ENCODE results near the gene ZPBP2. TPM values are rescaled to one million over a fixed set of nuclear protein-coding genes. Genes with fewer than 3 reads are reported as not detected.

The ZPBP2 gene, protein sequence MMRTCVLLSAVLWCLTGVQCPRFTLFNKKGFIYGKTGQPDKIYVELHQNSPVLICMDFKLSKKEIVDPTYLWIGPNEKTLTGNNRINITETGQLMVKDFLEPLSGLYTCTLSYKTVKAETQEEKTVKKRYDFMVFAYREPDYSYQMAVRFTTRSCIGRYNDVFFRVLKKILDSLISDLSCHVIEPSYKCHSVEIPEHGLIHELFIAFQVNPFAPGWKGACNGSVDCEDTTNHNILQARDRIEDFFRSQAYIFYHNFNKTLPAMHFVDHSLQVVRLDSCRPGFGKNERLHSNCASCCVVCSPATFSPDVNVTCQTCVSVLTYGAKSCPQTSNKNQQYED
- total RNA-seq, result under 1 TPM in 1 of 2 donors, not detected in 1; 0.37 TPM
- 0 to 1.1 reads per million in 2 donors for total RNA-seq

DNA sequence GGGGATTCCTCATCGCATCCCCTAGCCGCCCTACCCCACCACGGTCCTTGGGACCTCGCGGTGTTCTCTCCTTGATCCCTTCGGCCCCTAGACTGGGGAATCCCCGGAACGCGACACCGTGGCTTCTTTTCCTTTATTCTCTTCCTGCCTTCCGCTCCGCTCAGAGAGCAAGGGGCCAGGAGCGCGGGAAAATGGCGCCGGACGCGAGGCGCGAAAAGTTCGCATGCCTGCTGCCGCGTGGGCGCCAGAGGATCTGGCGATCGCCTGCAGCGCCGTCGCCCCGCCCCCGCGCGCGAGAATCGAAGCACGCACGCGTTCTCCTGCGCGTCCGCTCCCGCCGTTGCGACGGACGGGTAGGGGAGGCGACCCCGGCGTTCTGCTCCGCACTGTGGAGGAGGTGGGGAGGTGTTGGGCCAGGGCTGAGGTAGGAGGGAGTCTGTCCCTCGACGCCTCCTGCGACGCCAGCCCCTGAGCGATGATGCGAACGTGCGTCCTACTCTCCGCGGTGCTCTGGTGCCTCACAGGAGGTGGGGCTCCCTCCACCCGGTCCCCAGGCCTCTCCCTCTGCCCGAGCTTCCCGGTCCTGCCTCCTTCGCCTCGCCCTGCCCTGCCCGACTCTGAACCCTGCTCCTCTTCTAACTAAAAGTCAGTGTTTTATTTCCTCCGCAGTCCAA, at the start of gene ZPBP2:
Gene ZPBP2, plus strand, starts transcription at position 323 of the 674 bp plus-strand sequence. Its CDS starts 153 bp downstream, at position 476.
- no peaks in the 10 kb centered on the region for H3K9me3 ChIP-seq (ENCODE audit: control insufficient read depth, low read length, poor library complexity, severe bottlenecking)
- H3K27me3 Mint-ChIP-seq, result no peaks in the 10 kb centered on the region
- ATAC-seq (no peak), DNase-seq (peak in 2 of 3 donors; percentile 54 to 55)
- peaks cover 33% of the 10 kb centered on the region for H3K4me1 Mint-ChIP-seq
- H3K4me3 Mint-ChIP-seq, result peak within 1 kb of the TSS; percentile 77
- peak within 1 kb of the TSS; percentile 97 for H3K27ac Mint-ChIP-seq
- H3K36me3 Mint-ChIP-seq (ENCODE audit: low read depth), result no peaks in the 10 kb centered on the region

DNA sequence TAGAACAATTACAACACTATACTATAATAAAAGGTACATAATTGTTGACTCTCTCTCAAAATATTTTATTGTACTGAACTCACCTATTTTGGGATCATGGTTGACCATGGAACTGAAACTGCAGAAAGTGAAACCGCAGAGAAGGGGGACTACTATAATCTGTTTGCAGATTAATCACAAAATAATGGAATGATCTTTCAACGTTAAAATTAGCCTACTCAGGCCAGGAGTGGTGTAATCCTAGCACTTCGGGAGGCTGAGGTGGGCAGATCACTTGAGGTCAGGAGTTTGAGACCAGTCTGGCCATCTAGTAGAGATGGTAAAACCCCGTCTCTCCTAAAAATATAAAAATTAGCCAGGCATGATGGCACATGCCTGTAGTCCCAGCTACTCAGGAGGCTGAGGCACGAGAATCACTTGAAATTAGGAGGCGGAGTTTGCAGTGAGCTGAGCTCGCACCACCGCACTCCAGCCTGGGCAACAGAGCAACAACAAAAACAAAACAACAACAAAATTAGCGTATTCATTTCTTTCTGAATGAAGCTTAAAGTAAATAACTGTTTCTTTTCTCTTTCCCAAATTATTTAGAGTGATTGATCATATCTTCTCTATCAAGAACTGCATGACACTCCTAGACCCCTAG, 49.5 kb upstream of the ZPBP2 start:
- DNase-seq (peak in 2 of 3 donors; percentile 19 to 33), ATAC-seq (peak; percentile 29)
- Mint-ChIP-seq H3K36me3 (ENCODE audit: low read depth) (peaks cover 2% of the 10 kb centered on the region), H3K4me3 (peak overlapping the region; percentile 72), H3K27me3 (no peaks in the 10 kb centered on the region), H3K4me1 (peaks cover 41% of the 10 kb centered on the region), H3K27ac (peak overlapping the region; percentile 96)
- H3K9me3 ChIP-seq (ENCODE audit: control insufficient read depth, low read length, poor library complexity, severe bottlenecking), result peaks cover 4% of the 10 kb centered on the region

DNA sequence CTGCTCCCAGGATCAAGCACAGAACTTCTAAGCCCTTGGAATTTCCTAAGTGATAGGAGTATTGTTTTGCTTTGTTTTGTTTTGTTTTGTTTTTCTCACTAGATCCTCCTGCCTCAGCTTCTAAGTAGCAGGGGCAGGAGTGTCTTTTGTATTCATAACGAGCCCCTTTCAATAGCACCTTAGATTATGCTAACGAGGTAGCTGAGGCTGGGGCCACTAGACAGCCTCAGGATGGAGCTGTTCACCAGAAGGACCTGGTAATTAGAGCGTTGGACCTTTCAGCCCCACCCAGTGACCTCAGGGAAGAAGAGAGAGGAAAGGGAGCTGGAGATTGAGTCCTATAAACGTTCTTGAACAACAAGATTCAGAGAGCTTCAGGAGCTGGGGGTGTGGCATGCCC, 47.5 kb upstream of the ZPBP2 start:
- Mint-ChIP-seq H3K36me3 (ENCODE audit: low read depth) (peaks cover 8% of the 10 kb centered on the region), H3K4me3 (peak overlapping the region; percentile 52)
- ATAC-seq, result no peak

DNA sequence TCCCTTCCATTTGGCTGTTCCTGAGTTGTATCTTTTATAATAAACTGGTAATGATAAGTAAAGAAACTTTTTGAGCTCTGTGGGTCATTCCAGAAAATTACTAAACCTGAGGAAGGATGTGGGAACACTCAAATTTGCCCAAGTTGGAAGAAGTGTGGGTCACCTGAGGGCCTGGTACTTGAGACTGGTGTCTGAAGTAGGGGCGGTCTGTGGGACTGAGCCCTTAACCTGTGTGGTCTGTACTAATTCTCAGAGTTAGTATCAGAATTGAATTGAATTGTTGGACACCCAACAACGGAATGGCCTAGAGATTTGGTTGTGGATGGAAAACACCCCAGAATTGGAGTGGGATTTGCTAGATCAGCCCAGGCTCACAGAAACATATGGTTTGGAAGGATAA, 47.0 kb upstream of the ZPBP2 start:
- no peak for DNase-seq
- Mint-ChIP-seq H3K4me1 (peaks cover 26% of the 10 kb centered on the region), H3K27ac (peak overlapping the region; percentile 96), H3K27me3 (no peaks in the 10 kb centered on the region), H3K4me3 (no peak overlapping the region), H3K36me3 (ENCODE audit: low read depth) (peaks cover 8% of the 10 kb centered on the region)
- ATAC-seq, result no peak
- H3K9me3 ChIP-seq (ENCODE audit: control insufficient read depth, low read length, poor library complexity, severe bottlenecking), result peaks cover 4% of the 10 kb centered on the region

More for the DNA sequence above, 47.5 kb upstream of the ZPBP2 start:
- H3K27ac Mint-ChIP-seq, result peak overlapping the region; percentile 96
- H3K4me1 Mint-ChIP-seq, result peaks cover 27% of the 10 kb centered on the region
- DNase-seq, result no peak
- H3K27me3 Mint-ChIP-seq, result no peaks in the 10 kb centered on the region
- peaks cover 4% of the 10 kb centered on the region for H3K9me3 ChIP-seq (ENCODE audit: control insufficient read depth, low read length, poor library complexity, severe bottlenecking)

DNA sequence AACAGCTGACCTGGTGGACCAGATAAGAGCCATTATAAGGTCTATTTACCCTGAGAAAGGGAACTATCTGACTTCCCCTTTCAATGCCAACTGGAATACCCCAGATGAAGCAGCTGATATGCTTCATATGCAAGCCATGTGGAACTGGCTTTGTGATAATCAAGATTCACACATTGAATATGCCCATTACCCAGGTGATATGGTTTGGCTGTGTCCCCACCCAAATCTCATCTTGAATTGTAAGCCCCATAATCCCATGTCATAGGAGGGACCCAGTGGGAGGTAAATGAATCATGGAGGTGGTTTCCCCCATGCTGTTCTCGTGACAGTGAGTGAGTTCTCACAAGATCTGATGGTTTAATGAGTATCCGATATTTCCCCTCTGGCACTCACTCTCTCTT, 46.0 kb upstream of the ZPBP2 start:
- Mint-ChIP-seq H3K27ac (peak overlapping the region; percentile 96), H3K4me1 (peaks cover 26% of the 10 kb centered on the region), H3K36me3 (ENCODE audit: low read depth) (peaks cover 14% of the 10 kb centered on the region), H3K27me3 (no peaks in the 10 kb centered on the region), H3K4me3 (no peak overlapping the region)
- ATAC-seq (no peak), DNase-seq (no peak)
- H3K9me3 ChIP-seq (ENCODE audit: control insufficient read depth, low read length, poor library complexity, severe bottlenecking), result peaks cover 4% of the 10 kb centered on the region

DNA sequence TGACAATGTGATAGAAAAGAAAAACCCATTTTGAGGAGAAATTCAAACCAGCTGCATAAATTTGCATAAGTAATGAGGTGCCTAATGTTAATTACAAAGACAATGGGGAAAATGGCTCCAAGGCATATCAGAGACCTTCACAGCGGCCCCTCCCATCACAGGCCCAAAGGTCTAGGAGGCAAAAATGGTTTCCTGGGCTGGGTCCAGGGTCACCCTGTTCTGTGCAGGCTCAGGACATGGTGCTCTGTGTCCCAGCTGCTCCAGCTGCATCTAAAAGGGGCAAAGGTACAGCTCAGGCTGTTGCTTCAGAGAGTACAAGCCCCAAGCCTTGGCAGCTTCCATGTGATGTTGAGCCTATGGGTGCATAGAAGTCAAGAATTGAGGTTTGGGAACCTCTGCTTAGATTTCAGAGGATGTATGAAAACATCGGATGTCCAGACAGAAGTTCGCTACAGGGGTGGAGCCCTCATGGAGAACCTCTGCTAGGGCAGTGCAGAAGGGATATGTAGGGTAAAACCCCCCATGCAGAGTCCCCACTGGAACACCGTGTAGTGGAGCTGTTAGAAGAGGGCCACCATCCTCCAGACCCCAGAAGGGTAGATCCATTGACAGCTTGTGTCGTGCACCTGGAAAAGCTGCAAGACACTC, 44.5 kb upstream of the ZPBP2 start:
- DNase-seq, result no peak
- no peak overlapping the region for H3K4me3 Mint-ChIP-seq

DNA sequence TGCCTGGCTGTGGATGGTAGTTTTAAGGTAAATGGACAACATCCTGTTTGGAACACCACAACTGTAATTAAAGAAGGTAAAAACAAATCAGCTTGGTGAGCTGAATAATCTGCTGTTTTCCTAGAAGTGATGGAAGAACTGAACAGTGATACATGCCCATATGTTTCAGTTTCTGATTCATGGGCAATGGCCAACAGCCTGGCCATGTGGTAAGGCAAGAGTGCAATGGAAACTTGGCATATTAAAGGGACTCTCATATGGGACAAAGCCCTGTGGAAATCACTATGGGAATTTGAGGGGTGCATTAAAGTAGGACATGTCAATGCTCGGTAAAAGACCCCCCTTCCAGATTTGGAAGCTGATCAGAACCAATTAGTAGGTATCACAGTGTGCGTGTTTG, 41.7 kb upstream of the ZPBP2 start:
- H3K27me3 Mint-ChIP-seq, result no peaks in the 10 kb centered on the region
- H3K4me1 Mint-ChIP-seq, result peaks cover 8% of the 10 kb centered on the region
- H3K27ac Mint-ChIP-seq, result no peak overlapping the region
- ATAC-seq (no peak), DNase-seq (no peak)
- no peak overlapping the region for H3K4me3 Mint-ChIP-seq
- H3K36me3 Mint-ChIP-seq (ENCODE audit: low read depth), result peaks cover 24% of the 10 kb centered on the region
- peaks cover 4% of the 10 kb centered on the region for H3K9me3 ChIP-seq (ENCODE audit: control insufficient read depth, low read length, poor library complexity, severe bottlenecking)

More for the DNA sequence above, 44.5 kb upstream of the ZPBP2 start:
- ATAC-seq, result no peak
- Mint-ChIP-seq H3K27me3 (no peaks in the 10 kb centered on the region), H3K27ac (no peak overlapping the region), H3K36me3 (ENCODE audit: low read depth) (peaks cover 24% of the 10 kb centered on the region), H3K4me1 (peaks cover 26% of the 10 kb centered on the region)
- peaks cover 4% of the 10 kb centered on the region for H3K9me3 ChIP-seq (ENCODE audit: control insufficient read depth, low read length, poor library complexity, severe bottlenecking)

DNA sequence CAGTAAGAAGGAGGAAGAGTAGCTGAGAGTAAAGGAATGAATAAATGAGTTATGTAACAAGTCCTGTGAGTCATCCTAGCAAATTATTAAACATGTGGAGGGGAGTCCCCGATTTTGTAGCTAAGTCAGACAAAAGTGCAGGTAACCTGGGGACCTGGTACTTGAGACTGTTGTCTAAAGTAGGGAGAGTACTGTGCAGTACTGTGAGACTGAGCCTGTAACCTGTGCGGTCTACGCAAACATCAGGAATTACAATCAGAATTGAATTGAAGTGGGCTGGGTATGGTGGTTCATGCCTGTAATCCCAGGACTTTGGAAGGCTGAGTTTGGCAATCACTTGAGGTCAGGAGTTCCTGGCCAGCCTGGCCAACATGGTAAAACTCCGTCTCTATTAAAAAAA, 39.6 kb upstream of the ZPBP2 start:
- peaks cover 9% of the 10 kb centered on the region for H3K4me1 Mint-ChIP-seq
- no peaks in the 10 kb centered on the region for H3K27me3 Mint-ChIP-seq
- peak overlapping the region; percentile 60 for H3K27ac Mint-ChIP-seq
- no peaks in the 10 kb centered on the region for H3K9me3 ChIP-seq (ENCODE audit: control insufficient read depth, low read length, poor library complexity, severe bottlenecking)
- no peak for DNase-seq
- H3K4me3 Mint-ChIP-seq, result no peak overlapping the region
- no peak for ATAC-seq
- peaks cover 22% of the 10 kb centered on the region for H3K36me3 Mint-ChIP-seq (ENCODE audit: low read depth)

DNA sequence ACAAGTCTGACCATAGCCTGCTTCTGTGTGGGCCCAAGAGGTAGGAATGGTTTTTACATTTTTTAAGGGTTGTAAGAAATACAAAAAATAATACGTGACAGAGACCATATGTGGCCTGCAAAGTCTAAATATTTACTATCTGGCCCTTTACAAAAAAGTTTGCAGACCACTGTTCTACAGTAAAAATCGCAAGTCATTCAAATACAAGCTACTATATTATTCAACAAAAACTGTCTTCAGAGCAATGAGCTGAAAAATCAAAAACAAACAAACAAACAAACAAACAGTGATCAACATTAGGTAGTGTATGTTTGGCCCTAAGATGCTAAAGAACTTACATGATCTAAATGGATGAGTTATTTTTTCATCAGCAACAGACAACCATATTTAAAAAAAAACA, 36.4 kb upstream of the ZPBP2 start:
- DNase-seq (no peak), ATAC-seq (no peak)
- no peaks in the 10 kb centered on the region for H3K9me3 ChIP-seq (ENCODE audit: control insufficient read depth, low read length, poor library complexity, severe bottlenecking)
- Mint-ChIP-seq H3K4me1 (peaks cover 9% of the 10 kb centered on the region), H3K36me3 (ENCODE audit: low read depth) (peaks cover 15% of the 10 kb centered on the region), H3K27me3 (no peaks in the 10 kb centered on the region), H3K4me3 (no peak overlapping the region), H3K27ac (peak overlapping the region; percentile 39)

DNA sequence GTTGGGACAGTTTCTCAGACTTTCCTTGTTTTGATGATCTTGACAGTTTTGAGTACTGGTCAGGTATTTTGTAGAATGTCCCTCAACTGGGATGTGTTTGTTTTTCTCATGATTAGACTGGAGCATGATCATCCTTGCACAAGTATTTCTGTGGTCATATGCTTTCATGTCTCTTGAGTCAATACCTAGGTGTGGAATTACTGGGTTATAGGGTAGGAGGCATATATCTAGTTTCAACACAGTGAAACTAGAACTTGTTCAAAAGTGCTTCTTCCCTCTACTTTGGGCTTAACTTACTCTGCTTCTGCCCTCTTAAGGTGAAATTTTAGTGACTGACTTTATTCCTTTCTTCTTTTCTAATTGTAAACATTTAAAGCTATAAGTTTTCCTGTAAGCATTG, 34.0 kb upstream of the ZPBP2 start:
- DNase-seq (no peak), ATAC-seq (no peak)
- no peak overlapping the region for H3K27ac Mint-ChIP-seq
- no peaks in the 10 kb centered on the region for H3K9me3 ChIP-seq (ENCODE audit: control insufficient read depth, low read length, poor library complexity, severe bottlenecking)
- peaks cover 4% of the 10 kb centered on the region for H3K36me3 Mint-ChIP-seq (ENCODE audit: low read depth)
- H3K4me1 Mint-ChIP-seq, result peaks cover 6% of the 10 kb centered on the region
- H3K4me3 Mint-ChIP-seq, result no peak overlapping the region
- no peaks in the 10 kb centered on the region for H3K27me3 Mint-ChIP-seq

DNA sequence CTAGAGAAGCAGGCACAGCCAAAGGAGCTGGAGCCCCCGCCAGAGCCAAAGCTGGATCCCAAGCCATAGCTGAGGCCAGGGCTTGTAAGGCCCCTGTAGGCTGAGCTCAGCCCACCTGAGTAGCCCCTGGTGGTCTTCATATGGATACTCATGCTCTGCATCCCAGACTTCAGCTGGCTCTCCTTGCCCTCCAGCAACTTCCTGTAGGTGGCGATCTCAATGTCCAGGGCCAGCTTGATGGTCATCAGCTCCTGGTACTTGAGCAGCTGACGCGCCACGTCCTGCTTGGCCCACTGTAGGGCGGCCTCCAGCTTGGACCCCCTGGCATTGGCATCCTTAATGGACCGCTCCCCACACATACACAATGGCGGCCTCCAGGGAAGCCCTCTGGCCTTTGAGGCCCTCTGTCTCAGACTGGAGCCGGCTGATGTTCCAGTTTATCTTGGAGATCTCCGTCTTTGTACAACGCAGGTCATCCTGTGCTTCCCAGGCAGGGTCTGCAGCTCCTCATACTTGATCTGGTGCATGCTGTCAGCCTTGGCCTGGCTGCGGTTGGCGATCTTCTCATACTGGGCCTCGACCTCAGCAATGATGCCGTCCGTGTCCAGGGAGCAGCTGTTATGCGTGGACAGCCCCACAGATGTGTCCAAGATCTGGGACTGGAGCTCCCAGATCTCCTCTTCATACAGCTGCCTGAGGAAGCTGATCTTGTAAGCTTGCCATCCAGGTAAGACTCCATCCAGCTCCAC, 32.8 kb upstream of the ZPBP2 start:
- ATAC-seq (no peak), DNase-seq (no peak)
- Mint-ChIP-seq H3K4me1 (peaks cover 6% of the 10 kb centered on the region), H3K36me3 (ENCODE audit: low read depth) (peaks cover 4% of the 10 kb centered on the region), H3K27me3 (no peaks in the 10 kb centered on the region), H3K27ac (peak overlapping the region; percentile 48), H3K4me3 (no peak overlapping the region)
- no peaks in the 10 kb centered on the region for H3K9me3 ChIP-seq (ENCODE audit: control insufficient read depth, low read length, poor library complexity, severe bottlenecking)

DNA sequence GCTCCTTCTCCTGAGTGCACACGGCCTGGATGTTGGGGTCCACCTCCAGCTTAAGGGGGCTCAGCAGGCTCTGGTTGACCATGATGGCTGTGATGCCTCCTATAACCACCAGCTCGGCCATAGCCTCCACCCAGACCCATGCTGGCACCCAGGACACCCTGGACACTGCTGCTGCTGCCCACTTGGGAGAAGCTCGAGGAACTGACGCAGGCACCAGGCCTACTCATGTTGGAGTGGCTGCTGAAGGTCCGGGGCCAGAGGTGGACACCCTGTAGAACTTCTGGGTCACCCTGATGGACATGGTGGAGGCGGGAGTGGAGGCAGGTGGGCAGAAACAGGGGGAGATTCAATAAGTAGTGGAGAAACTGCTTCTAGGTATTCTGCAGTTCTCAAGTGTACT, 31.9 kb upstream of the ZPBP2 start:
- no peaks in the 10 kb centered on the region for H3K9me3 ChIP-seq (ENCODE audit: control insufficient read depth, low read length, poor library complexity, severe bottlenecking)
- Mint-ChIP-seq H3K36me3 (ENCODE audit: low read depth) (peaks cover 6% of the 10 kb centered on the region), H3K27me3 (no peaks in the 10 kb centered on the region), H3K27ac (peak overlapping the region; percentile 48), H3K4me3 (no peak overlapping the region), H3K4me1 (peaks cover 7% of the 10 kb centered on the region)
- ATAC-seq (no peak), DNase-seq (no peak)

All from T-helper 17 cell (primary cell).